K562 (cell line): ENCODE data around the gene TBC1D5. TPM values are rescaled to one million over a fixed set of nuclear protein-coding genes. Genes with fewer than 3 reads are reported as not detected.
A peak's percentile ranks its signal among the peaks of the same experiment; 100 is the strongest.

Experiments used
- ATAC-seq: fragments of 200-7000 bp; cut with Tn5 transposase; 3 replicates; pipeline ENCODE4 v1.9.1; 2020; ENCODE audit warnings: moderate library complexity
- BruUV-seq: library from RNA; stranded (reverse); fragments of 400-500 nt; replicated peaks from 2 replicates; lab custom pipeline; 2021; lab: Mats Ljungman, UMichigan
- CTCF ChIA-PET: fragments of 300-600 bp; formaldehyde crosslinking; extraction: SDS; loops from one replicate; lab custom pipeline; 2021; ENCODE audit warnings: low intra/inter-chr PET ratio; lab: Yijun Ruan, JAX
- POLR2A ChIA-PET: fragments of 300-600, 350-650 bp; sonication (Branson Sonifier 250); formaldehyde crosslinking; extraction: SDS; loops from one replicate; lab custom pipeline; 2021; ENCODE audit warnings: antibody characterized with exemption, inconsistent platforms; lab: Yijun Ruan, JAX
- DNase-seq, 4 experiments: peaks; one replicate each; pipeline versions ENCODE4 v3.0.0 to v3.0.0-alpha.2; 2011 to 2018; ENCODE audit warnings: low spot score in 3 of 4, mixed read lengths in 3 of 4; ENCODE audit errors: extremely low read depth in 1 of 4
- FAIRE-seq: peaks from 2 replicates; lab custom pipeline; 2011; peaks lifted over from hg19 to GRCh38; lab: Jason Lieb, UNC
- H2AFZ ChIP-seq: 2 replicates; pipeline ENCODE4 v1.6.0; 2011; ENCODE audit warnings: low read depth, low read length, control low read depth, inconsistent platforms
- H3K27ac ChIP-seq: fragments of 200-600 bp; 3 replicates; pipeline ENCODE4 v1.8.0; 2011; ENCODE audit warnings: low read depth, mild to moderate bottlenecking, control low read depth, inconsistent platforms, low read length, moderate library complexity, mixed read lengths; ENCODE audit errors: extremely low read depth
- H3K27me3 ChIP-seq, 2 experiments: fragments of 300-600 bp in 1 of 2; 2 replicates in 1 of 2; 3 replicates in 1 of 2; pipeline versions ENCODE4 v1.6.0 to v1.8.0; 2011; ENCODE audit warnings: inconsistent platforms in 2 of 2, low read length in 2 of 2, mild to moderate bottlenecking in 1 of 2, mixed read lengths in 1 of 2, moderate library complexity in 1 of 2; ENCODE audit not compliant: control insufficient read depth in 2 of 2, insufficient read depth in 2 of 2
- H3K36me3 ChIP-seq: fragments of 300-600 bp; 3 replicates; pipeline ENCODE4 v1.8.0; 2011; ENCODE audit warnings: mild to moderate bottlenecking, low read length, inconsistent platforms; ENCODE audit not compliant: control insufficient read depth, insufficient read depth
- H3K4me1 ChIP-seq, 2 experiments: fragments of 200-600 bp in 1 of 2; replicated peaks in 1 of 2; 2 replicates in 1 of 2; 3 replicates in 1 of 2; pipeline versions ENCODE4 v1.5.1 to v1.8.0; 2011; ENCODE audit warnings: inconsistent platforms in 2 of 2, low read length in 2 of 2, mild to moderate bottlenecking in 1 of 2, mixed read lengths in 1 of 2, moderate library complexity in 1 of 2; ENCODE audit not compliant: control insufficient read depth in 2 of 2, insufficient read depth in 2 of 2
- H3K4me2 ChIP-seq: 2 replicates; pipeline ENCODE4 v1.6.1; 2011; ENCODE audit warnings: low read length, control low read depth, inconsistent platforms, mixed read lengths; ENCODE audit not compliant: insufficient read depth
- H3K4me3 ChIP-seq: fragments of 200-600 bp; sonication (generic), shearing (Covaris generic); 2 replicates; pipeline ENCODE4 v1.5.1; 2016; ENCODE audit warnings: control low read depth, inconsistent platforms
- H3K79me2 ChIP-seq: fragments of 200-600 bp; 3 replicates; pipeline ENCODE4 v1.8.0; 2011; ENCODE audit warnings: low read length, inconsistent platforms; ENCODE audit not compliant: control insufficient read depth, insufficient read depth
- H3K9ac ChIP-seq, 2 experiments: 2 replicates each; pipeline versions ENCODE4 v1.6.0 to v1.6.1; 2011; ENCODE audit warnings: low read depth in 2 of 2, low read length in 2 of 2, control low read depth in 1 of 2, inconsistent platforms in 1 of 2, mild to moderate bottlenecking in 1 of 2, mixed read lengths in 1 of 2; ENCODE audit not compliant: insufficient read depth in 1 of 2
- H3K9me1 ChIP-seq: one replicate; pipeline ENCODE4 v1.6.0; 2011; ENCODE audit warnings: inconsistent platforms, mild to moderate bottlenecking, low read length, moderate library complexity; ENCODE audit not compliant: control insufficient read depth, insufficient read depth
- H3K9me3 ChIP-seq: replicated peaks from 2 replicates; pipeline ENCODE4 v1.5.1; 2011; ENCODE audit warnings: low read depth, low read length, inconsistent platforms; ENCODE audit not compliant: control insufficient read depth, insufficient read depth
- H4K20me1 ChIP-seq: replicated peaks from 2 replicates; pipeline ENCODE4 v1.6.1; 2011; ENCODE audit warnings: low read length, inconsistent platforms, mixed read lengths; ENCODE audit not compliant: control insufficient read depth, insufficient read depth
- CEBPB ChIP-seq: fragments of 450-650 bp; IDR thresholded peaks from 2 replicates; pipeline ENCODE4 v1.6.1; 2016; ENCODE audit warnings: missing genetic modification characterization, missing compliant biosample characterization
- CEBPG ChIP-seq, 3 experiments: fragments of 200-800 bp in 1 of 3; sonication (Bioruptor generic) in 1 of 3; sonication (generic) in 1 of 3; formaldehyde crosslinking in 1 of 3; IDR thresholded peaks in 2 of 3; conservative IDR thresholded peaks in 1 of 3; 2 replicates each; pipeline versions ENCODE4 v1.6.1 to v1.8.0; 2016 to 2022; ENCODE audit warnings: missing compliant biosample characterization in 2 of 3, missing genetic modification characterization in 2 of 3, mild to moderate bottlenecking in 1 of 3, missing genetic modification reagents in 1 of 3
- RFX7 ChIP-seq: fragments of 250-450 bp; sonication (Bioruptor Pico); IDR thresholded peaks from 2 replicates; pipeline ENCODE4 v1.5.1; 2021; ENCODE audit warnings: mild to moderate bottlenecking
- SP1 ChIP-seq: sonication (generic); formaldehyde crosslinking; IDR thresholded peaks from 2 replicates; pipeline ENCODE4 v1.8.1; 2022; ENCODE audit warnings: mild to moderate bottlenecking, missing genetic modification reagents
- TCF7L2 ChIP-seq: fragments of 150-350 bp; IDR thresholded peaks from 2 replicates; pipeline ENCODE4 v1.6.1; 2016; ENCODE audit warnings: low read depth, mild to moderate bottlenecking, low read length, moderate library complexity
- WGBS: fragments of 100-300 bp; shearing (Covaris generic); methylation state at CpG from one replicate; pipeline ENCODE4 v1.1.6; 2016; ENCODE audit warnings: low coverage, mixed read lengths; ENCODE audit not compliant: insufficient coverage; ENCODE audit errors: missing lambda C conversion rate; 5-methylcytosine and 5-hydroxymethylcytosine counted together
- in situ Hi-C: fragments of 300-500 bp; cut with MboI; formaldehyde crosslinking; loops from 4 replicates; pipeline ENCODE4 v1.15.0; 2018; ENCODE audit warnings: inconsistent platforms, mixed read lengths
- intact Hi-C: fragments of 100-400 bp; cut with micrococcal nuclease; formaldehyde crosslinking; loops from 2 replicates; pipeline ENCODE4 v1.14.2; 2022
- polyA plus RNA-seq, 8 experiments: library from polyadenylated mRNA; depleted of rRNA in 4 of 8; stranded (reverse) in 5 of 8; unstranded in 3 of 8; fragments of >200 nt; fragmentation: Nextera tagmentation in 2 of 8; fragmentation: Illumina TruSeq in 1 of 8; extraction: Ambion mirVana in 2 of 8; extraction: Trizol in 1 of 8; gene quantifications; 2 replicates each; pipeline versions ENCODE4 v1.2.1 to v1.2.3, GENCODE V29; 2011 to 2014; ENCODE audit warnings: inconsistent platforms in 1 of 8, missing spikeins in 1 of 8
- total RNA-seq, 7 experiments: library from RNA; depleted of rRNA in 6 of 7; stranded (reverse); fragments of >200 nt in 6 of 7; fragmentation: Illumina TruSeq in 2 of 7; extraction: Trizol in 2 of 7; gene quantifications; 2 replicates each; pipeline versions ENCODE4 v1.2.1 to v1.2.3, GENCODE V29; 2011 to 2021; ENCODE audit warnings: low replicate concordance in 1 of 7
- TF ChIP-seq, protein P1 (sequence below), 2 experiments: fragments of 450-650 bp in 1 of 2; sonication (generic) in 1 of 2; formaldehyde crosslinking in 1 of 2; IDR thresholded peaks in 1 of 2; conservative IDR thresholded peaks in 1 of 2; 2 replicates each; pipeline versions ENCODE4 v1.6.1 to v1.8.1; 2016 to 2023; ENCODE audit warnings: mild to moderate bottlenecking in 2 of 2, moderate library complexity in 2 of 2, inconsistent platforms in 1 of 2, missing genetic modification reagents in 1 of 2
- TF ChIP-seq, protein P2 (sequence below): fragments of 250-450 bp; sonication (Bioruptor Pico); IDR thresholded peaks from 2 replicates; pipeline ENCODE4 v1.8.0; 2021; ENCODE audit warnings: borderline replicate concordance, mild to moderate bottlenecking, moderate library complexity; ENCODE audit not compliant: poor library complexity, severe bottlenecking

Gene TBC1D5
- total and polyA plus RNA-seq, 9 of the 15 experiments (the other 6 are each of a cell fraction or from before 2014, with no cell fraction given), result 2.9 to 38.1 (median 25.6) TPM

DNA sequence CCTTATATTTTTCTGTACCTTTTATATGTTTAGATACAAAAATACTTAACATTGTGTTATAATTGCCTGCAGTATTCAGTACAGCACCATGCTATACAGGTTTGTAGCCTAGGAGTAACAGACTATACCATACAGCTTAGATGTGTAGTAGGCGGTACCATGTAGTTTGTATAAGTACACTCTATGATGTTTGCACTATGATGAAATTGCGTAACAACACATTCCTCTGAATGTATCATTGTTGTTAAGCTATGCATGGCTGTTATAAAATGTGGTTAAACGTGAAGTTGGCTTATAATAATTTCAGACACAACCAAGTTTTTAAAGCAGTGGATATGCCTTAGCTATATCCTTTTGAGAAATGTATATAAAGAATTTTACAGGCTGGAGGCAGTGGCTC is 529.3 kb downstream of the TBC1D5 start:
- no TSS peak for BruUV-seq
- no peak for FAIRE-seq
- no peak for TF ChIP-seq CEBPG (CRISPR knock-in tag; IDR thresholded peaks at IDR 0.05)
- peak; percentile 54 to 84 for TF ChIP-seq CEBPG (tag; conservative IDR thresholded peaks at IDR 0.05 in 1 of 2, IDR thresholded peaks at IDR 0.05 in 1 of 2)
- TF ChIP-seq CEBPB (tag), result peak; percentile 86
- TF ChIP-seq, protein P1, sequence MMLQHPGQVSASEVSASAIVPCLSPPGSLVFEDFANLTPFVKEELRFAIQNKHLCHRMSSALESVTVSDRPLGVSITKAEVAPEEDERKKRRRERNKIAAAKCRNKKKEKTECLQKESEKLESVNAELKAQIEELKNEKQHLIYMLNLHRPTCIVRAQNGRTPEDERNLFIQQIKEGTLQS (IDR thresholded peaks at IDR 0.05), result peak; percentile 15; the same call in 1 of the 2 replicates
- TF ChIP-seq, protein P1 (CRISPR knock-in tag; conservative IDR thresholded peaks at IDR 0.05), result no peak
- TF ChIP-seq TCF7L2, result no peak
- TF ChIP-seq SP1 (CRISPR knock-in tag), result no peak
- TF ChIP-seq, protein P2, sequence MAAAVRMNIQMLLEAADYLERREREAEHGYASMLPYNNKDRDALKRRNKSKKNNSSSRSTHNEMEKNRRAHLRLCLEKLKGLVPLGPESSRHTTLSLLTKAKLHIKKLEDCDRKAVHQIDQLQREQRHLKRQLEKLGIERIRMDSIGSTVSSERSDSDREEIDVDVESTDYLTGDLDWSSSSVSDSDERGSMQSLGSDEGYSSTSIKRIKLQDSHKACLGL (CRISPR knock-in tag), result no peak
- TF ChIP-seq RFX7 (CRISPR knock-in tag), result no peak
- Histone ChIP-seq H3K4me1 (no peaks in the 10 kb centered on the region), H3K27me3 (no peaks in the 10 kb centered on the region), H3K4me2 (no peak overlapping the region), H3K79me2 (no peaks in the 10 kb centered on the region), H3K27ac (no peak overlapping the region), H3K36me3 (no peaks in the 10 kb centered on the region), H3K4me3 (no peak overlapping the region), H3K9me3 (no peaks in the 10 kb centered on the region), H3K9me1 (no peaks in the 10 kb centered on the region), H4K20me1 (no peaks in the 10 kb centered on the region), H3K9ac (no peak overlapping the region), H2AFZ (no peak overlapping the region)
- 70% methylated on average over 3 of the region's 3 CpGs for WGBS
- CTCF ChIA-PET, result interaction anchor here (0.7 kb wide), 1 partner anchor 21 kb away, joined by 3 read pairs; no protein-coding TSS in a partner anchor
- POLR2A ChIA-PET, result interaction anchor here (0.6 kb wide), 2 partner anchors 24 to 37 kb away, joined by 3 read pairs; no protein-coding TSS in a partner anchor
- DNase-seq, result no peak
- intact Hi-C loops (no loop called here), in situ Hi-C loops (no loop called here)
- ATAC-seq, result no peak
